Activated CD4-positive, alpha-beta T cell treated with anti-CD3 and anti-CD28 coated beads for 24 hours (primary cell): ENCODE measurements around the gene NTF3.

ENCODE experiments used
- DNase-seq, 2 donors: peaks; one replicate each; pipeline ENCODE4 v3.0.0-alpha.2; 2020; ENCODE audit warnings: low read depth in 2 of 2

NTF3 gene

DNA sequence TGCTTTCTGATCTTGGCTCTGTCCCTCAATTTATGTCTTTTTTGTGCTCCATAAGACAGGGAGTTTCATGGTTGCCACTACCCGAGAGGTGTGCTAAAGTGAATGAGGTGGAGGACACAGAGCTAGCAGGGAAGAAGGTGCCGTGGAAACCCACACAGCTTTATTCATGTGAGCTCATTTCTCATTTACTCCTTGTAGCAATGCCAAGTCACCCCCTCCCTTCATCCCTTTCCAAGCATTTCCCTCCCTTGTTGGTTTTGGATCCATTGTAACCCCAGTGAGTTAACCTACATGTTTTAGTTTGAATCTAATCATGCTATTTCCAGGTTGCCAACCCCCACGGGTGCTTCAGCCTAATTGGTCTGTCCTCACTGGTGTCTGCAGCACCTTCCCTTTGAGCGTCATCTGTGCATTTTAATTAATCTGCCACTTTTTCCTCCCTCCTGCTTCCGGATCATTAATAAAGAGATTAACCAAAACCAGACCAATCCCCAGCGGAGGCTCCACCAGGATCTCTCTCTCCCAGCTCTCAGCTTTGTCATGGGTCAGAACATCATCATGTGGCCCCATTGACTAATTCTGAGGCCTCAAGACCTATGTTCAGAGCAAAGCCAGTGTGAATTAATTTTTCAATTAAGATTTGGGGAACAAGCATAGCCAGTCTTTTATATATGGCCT is 56.2 kb downstream of the NTF3 start:
- no peak for DNase-seq

DNA sequence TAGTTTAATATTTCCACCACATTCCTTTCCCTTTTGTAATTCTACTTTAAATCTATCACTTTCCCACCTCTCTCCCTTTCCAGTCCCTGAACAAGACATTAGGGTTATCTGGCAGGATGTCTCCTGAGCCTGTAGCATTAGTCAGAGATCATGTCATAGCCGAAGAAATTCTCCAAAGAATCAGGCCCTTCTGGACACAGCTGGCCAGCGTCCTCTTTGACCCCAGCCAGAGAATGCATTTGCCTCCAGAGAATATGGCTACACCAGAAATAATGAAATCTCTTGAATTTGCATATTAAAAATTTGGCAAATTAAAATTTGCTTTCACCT is 56.7 kb downstream of the NTF3 start:
- no peak for DNase-seq

DNA sequence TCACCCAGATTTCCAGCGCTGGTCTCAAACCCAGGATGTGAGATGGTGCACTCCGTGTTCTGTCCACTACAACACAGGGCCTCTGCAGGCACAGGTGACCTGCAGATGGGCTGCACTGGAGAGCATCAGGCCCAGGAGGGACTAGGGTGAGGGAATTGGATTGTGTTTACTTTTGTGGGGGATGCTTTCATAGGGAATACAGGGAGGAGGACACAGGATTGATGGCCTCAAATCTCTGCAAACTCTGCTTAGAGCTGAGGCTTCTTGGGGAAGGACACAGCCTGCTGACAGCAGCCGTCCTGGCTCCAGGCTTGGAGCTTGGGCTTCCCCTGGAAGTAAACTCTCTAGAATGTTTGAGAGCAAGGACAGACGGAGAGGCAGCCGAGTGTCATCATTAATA is 57.1 kb downstream of the NTF3 start:
- DNase-seq = no peak

DNA sequence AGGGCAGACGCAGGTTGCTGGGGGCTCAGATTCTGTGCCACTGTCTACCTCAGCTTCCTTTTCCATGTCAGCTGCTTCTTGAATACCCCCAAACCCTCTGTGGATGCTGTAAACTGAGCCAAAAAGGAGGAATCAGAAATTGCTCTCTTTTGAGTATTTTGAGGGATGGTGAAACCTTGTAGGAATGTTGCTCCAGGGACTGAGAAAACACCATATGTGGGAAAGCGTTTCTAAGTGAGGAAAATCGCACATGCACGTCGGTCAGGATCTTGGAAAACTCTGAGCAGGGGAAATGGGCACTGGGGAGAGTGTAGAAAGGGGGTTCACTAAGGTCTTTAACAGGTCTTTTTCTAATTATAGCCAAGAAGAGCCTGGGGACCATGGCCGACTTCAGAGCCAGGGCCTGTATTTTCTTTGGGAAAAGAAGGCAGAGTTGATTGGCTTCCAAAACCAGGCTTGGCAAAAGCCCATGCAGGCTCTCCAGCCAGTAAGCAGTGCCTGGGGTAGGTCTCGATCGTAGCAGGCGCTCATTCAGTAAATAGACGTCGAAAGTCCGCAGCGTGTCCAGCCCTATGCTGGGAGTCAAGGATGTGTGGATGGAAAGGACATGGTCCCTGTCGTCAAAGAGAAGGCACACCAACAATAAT is 58.0 kb downstream of the NTF3 start:
- DNase-seq = no peak

DNA sequence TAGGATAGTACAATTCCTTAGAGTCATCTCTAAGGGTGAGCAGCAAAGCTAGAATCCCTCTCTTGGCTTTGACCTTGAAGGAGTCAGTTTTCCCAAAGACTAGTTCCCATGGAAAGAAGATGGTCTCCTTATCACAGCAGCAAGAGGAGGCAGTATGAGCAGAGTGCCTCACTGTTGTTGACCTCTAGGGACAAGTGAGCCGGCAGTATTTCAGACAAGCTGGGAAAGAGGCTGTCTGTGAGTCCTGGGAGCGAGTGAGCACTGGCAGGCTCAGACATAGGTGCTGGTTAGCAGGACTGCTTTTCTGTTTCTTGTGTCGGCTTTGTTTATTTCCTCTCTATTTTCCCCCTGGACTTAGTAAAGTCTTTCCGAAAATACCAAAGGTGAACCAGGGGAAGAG is 60.7 kb downstream of the NTF3 start:
- no peak for DNase-seq

DNA sequence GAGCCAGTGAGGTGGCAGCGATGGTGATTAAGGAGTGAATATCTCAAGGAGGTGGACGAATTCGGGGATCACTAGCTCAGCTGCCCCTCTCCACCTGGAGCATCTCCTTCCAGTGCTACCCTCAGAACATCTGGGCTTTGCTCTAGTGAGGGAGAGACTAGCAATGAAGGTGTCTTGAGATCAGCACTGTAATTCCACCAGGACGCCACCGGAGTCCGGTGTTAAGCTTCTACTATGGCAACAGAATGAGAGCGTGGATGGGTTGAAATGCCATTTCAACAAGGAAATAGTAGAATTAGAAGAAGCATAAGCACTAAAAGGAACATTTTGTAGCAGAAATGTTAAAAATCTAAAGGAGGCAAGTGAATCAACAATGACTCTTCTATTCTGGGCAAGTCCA is 61.1 kb downstream of the NTF3 start:
- no peak for DNase-seq

DNA sequence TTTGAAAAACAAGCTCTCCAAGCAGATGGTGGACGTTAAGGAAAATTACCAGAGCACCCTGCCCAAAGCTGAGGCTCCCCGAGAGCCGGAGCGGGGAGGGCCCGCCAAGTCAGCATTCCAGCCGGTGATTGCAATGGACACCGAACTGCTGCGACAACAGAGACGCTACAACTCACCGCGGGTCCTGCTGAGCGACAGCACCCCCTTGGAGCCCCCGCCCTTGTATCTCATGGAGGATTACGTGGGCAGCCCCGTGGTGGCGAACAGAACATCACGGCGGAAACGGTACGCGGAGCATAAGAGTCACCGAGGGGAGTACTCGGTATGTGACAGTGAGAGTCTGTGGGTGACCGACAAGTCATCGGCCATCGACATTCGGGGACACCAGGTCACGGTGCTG is 62.4 kb downstream of the NTF3 start:
- DNase-seq = no peak

DNA sequence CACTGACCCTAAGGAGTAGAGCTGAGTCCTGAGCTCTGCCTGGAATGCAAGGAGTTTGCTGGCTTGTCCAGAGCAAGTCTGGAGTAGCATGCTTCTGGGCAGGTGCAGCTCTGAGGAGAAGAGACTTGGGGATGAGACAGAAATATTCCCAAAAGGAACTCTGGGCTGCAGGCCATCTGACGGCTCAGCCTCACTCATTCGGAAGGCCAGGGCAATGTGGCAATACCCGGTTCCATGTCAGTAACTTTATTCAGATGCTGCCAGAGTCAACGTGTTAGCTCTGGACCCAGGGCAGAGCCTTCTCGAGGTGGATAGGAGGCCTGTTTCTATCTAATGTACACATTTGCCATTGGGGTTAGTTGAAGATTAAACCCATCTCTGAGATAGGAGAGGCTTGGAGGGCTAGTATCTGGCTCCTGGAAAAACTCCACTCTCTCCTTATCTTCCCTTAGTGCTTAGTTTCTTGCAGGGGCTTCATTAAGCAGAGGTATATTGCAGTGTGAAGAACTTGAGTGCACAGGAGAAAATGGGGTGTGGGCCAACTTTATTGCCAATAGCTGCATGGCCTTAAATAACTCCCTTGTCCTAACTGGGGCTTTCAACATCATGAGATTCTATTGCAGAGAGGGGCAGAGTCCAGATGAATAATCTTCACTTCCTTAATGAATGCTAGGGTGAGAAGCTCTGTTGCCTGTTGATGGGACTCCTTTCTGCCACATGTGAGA is 65.6 kb downstream of the NTF3 start:
- DNase-seq = no peak

DNA sequence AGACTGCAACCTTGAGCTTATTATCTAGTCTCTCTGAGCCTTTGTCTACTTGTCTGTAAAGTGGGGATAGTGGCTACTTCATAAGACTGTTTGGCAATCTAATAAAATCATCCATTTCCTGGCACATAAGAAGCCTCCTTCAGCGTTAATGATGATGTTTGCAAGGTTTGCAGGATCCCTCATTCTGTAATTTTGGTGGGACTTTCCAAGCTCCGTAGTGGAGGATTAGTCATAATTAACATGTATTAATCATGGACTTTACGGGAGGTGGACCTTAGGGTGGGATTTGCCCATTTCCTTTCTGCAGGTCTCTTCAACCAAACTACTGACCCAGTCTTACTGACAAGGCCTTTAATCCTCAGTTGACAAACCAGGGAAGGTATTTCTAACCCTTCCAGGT is 66.2 kb downstream of the NTF3 start:
- no peak for DNase-seq

DNA sequence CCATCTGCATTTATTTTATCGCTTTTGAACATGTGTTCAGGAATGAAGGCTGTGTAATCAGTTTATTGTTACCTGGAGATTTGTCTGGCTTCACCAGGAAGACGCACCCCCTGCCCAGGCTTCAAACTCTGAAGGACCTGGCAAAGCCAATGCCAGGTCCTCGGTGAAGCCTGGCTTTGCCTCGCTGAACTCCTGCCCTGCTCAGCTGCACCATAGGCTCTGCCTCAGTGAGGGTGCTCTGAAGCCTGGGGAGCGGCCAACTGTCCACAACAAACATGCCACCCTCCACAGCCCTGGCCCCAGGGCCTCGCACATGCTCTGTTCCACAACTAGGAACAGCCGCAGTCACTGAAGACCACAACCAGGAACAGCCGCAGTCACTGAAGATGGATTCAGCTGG is 66.9 kb downstream of the NTF3 start:
- no peak for DNase-seq

DNA sequence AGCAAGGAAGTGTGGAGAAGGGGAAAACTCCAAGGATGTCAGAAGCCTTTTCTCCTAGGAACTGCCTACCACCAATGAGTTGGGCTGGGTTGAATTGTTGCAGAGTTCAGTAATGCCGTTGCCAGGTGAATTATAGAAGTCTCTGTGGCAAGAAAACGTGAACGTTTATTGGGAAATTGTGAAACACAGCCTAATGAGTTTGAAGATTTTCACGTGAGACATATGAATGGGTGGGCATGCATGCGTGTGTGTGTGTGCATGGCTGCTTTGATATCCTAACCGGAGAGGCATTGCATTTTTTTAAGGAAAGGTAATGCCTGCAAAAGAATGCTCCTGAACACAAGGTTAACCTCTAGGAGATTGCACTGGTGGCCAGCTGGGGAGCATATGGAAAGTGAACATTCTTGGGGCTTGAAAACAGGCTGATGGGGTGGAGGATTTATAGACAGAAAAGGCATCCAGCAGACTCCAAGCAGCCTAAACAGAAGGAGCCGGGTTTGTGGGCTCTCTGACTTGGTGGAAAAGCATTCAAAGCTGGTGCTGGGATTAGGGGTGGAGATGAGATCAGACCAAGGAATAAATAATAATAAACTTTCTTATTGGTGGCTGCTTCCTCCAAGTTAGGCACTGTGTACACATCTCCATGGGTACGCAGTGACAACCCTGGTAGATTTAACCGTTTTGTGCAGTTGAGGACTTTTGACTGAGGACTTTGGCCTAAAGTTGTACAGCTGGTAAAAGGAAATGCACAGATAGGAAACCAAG is 67.8 kb downstream of the NTF3 start:
- DNase-seq = no peak

DNA sequence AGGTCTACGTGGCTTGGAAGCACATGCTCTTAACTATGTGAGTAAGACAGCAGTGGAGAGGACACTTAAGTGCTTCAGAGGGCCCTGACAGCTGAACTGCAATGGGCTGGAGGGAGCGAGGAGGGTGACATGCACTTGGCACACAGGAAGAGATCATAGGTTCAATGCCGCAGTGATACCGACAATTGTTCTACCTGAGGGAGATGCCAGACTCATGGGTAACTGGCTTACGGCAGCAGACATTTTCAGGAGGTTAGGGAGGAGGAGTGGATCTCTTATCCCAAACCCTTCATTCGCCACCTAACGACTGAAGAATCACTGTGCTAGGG is 68.4 kb downstream of the NTF3 start:
- DNase-seq = no peak

DNA sequence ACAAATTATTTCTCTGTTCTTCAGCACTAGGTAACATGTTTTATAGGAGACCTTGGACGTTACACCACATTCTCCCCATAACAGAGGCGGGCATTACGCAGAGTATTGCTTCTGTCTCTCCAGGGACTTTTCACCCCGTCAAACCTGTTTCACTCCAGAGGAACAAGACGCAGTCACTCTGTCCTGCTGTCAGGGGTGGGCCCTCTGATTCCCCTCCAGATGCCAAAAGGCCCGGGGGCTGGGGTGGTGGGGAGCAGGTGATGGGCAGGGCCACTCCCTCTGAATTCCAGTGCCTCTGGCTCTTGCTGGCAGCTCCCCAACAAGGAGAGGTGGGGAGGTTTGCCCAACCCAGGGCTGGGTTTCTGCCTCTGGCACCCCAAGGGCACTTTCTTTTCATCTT is 71.9 kb downstream of the NTF3 start:
- no peak for DNase-seq

DNA sequence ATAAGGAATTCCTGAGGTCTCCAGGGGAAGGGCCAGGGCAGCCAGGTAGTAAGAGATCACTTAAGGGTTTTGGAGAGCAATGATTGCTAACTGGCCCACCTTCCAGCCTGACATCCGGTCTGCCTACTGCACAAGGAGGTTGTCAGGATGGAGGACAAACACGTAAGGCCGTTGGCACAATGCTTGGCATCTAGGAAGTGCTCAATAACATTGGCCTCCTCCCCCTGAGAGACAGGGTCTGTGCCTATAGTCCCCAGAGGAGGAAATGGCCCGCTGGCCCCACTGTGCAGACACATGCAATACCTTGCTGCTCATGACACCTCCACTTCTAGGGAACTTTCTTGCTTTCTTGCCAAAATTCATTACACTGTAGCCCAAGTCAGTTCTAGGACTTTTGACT is 73.2 kb downstream of the NTF3 start:
- DNase-seq = no peak

DNA sequence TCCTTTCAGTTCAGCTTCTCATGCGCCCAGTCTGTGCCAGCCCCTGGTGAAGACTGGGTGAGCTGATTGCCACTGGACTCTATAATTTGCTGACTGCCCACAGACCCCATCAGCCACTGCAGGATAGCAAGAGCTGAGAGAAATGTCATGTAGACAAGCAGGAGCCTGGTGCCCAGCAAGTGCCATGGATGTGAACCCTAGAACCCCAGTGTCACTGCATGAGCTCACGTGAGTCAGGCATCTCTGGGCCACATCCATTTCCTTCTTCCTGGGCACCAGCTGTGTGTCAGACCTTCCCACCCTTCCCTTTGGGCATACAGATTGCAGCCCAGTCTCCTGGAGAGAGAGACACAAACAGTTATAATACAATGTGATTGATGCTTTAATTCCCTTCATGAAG is 73.8 kb downstream of the NTF3 start:
- no peak for DNase-seq

DNA sequence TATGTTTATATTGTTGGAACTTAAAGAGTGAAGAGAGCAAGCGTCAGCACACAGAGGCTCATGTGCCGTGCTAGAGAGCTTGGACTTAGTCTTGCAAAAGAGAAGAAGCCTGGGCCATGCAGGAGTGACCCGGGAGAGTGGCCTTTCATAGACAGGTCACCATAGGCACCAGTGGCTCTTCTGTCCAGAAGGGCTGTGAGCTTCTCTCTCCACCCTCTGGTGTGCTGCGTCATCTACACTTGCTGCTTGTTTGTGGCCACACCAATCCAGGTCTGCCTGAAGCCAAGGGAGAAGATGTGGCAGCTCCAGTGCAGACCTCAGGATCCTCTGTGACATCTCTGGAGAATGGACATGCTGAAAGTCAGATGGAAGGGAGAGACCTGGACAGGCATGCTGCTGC is 74.4 kb downstream of the NTF3 start:
- DNase-seq = no peak

DNA sequence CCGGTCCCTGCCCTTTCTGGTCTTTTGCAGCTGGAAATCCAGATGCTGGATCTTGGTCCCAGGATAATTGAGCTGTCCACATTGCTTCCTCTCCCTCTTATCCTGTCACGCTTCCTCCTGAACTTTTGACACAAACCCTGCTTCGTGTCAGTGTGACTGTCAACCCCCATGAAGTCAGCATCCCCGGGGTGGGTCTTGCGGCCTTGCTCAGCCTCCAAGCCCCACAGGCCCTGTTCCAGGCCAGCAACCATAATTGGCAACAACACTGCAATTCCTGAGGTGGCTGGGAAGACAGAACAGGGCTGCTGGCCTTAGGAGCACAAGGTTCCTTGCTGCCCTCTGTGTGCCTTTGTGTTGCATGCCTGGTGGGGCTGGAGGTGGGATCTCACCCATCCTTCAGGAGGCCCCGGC is 74.9 kb downstream of the NTF3 start:
- DNase-seq = no peak

DNA sequence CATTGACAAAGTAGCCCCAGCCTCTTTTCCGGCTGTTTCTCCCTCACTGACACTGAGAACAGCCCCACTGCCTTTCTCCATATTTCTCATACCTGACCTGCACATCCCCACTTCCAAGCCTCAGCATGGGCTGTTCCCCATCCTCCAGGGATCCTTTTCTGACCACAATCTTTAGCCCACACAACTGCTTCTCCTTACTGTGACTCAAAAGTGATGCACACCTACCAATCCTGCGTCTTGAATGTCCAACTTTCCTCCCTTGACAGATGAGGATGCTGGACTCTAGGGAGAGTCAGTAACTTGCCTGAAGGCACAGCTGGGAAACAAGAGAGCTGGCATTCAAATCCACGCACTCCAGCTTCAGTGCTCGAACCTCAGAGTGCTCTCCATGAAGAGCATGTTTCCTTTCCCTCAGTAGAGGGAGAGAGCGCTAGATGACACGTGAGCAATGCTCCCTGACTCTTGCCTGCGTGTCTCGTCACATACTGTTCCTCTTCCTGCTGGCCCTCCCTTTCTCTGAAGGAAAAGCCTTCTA is 75.6 kb downstream of the NTF3 start:
- no peak for DNase-seq

DNA sequence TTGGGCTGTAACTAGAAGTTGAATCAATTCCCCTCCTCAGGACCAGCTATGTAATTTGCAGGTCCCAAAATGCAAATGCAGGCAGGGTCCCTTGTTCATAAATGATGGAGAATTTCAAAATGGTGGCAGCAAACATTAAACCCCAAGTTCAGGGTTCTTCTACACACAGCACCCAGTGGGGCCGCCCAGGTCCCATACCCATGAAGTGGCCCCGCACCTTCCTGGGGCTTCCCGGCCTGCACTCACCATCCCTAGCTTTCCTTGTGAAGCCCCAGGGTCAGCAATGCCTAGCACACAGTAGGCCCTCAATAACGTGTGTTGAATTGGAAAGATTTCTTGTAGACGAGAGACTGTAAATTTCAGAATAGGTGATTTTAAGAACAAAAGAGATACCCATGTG is 76.0 kb downstream of the NTF3 start:
- no peak for DNase-seq

DNA sequence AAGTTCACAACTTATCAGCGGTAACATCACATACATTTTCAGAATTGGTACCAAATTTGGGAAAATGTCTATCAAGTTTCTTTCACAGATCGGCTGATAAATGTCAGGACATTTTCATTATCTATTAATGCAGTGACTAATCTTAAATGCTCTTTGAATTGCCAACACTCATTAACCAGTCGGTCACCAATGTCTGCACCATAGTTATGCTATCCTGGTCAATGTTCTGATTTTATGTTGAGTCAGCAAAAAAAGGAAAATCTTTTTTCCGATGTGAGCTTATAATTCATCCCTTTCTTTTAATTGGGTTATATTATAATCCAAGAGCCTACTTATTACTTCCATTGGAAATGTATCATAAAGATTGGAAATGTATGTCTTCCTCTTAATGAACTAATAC is 77.2 kb downstream of the NTF3 start:
- DNase-seq = no peak

DNA sequence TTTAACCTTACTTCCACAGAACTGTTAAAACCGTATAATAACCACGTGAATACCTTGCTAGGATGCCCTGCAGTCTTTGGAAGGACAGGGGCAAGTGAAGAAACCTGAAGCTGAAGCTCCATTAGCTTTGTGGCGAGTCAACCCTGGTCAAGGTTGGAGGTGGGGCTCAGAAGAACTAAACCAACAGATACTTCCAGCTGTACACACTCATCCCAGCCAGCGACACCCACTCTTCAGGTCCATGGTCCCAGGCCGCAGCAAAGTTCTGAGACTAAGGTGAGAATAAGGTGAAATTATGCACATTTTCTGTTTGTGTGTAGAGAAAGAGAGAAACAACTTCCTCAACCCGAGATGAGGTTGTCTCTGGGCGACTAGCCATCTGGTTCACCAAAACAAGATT is 77.6 kb downstream of the NTF3 start:
- DNase-seq = no peak

DNA sequence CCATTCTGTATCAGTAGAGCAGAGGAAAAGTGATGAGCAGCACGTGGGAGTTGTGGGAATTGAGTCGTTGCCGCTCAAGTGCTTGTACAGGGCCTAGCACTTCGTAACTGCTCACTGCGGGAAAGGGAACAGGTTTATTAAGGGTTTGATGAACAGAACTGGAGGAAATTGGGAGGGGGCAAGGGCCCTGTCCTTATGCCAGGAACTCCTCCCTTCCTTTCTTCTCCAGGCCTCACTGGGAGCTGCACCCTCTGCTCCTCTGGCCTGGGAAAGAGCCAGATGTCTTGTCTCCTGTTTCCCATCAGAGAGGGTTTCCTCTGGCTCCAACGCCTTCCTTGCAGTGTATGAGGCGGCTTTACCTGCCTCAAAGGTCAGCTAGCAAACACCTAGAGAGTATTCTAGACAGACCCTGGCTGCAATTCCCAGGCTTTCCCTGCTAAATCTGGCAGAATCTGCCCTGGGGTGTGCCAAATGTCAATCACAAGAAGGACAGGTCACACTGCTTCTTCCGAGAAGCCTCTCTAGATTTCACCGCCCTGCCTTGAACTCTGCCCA is 78.4 kb downstream of the NTF3 start:
- DNase-seq = no peak
